GM12873 (cell line): ENCODE measurements around the gene ATF7.

Experiments used
- TF ChIP-seq, protein P1 (sequence below): IDR thresholded peaks from 2 replicates; pipeline ENCODE4 v1.5.1; 2012; ENCODE audit warnings: low read depth, mild to moderate bottlenecking, moderate library complexity, low read length, control low read depth; ENCODE audit not compliant: insufficient read depth; ENCODE audit errors: missing control alignments

ATF7 gene

GRCh38 chr12:53626702-53627169 is 554 bp upstream of the ATF7 start:
- TF ChIP-seq, protein P1, sequence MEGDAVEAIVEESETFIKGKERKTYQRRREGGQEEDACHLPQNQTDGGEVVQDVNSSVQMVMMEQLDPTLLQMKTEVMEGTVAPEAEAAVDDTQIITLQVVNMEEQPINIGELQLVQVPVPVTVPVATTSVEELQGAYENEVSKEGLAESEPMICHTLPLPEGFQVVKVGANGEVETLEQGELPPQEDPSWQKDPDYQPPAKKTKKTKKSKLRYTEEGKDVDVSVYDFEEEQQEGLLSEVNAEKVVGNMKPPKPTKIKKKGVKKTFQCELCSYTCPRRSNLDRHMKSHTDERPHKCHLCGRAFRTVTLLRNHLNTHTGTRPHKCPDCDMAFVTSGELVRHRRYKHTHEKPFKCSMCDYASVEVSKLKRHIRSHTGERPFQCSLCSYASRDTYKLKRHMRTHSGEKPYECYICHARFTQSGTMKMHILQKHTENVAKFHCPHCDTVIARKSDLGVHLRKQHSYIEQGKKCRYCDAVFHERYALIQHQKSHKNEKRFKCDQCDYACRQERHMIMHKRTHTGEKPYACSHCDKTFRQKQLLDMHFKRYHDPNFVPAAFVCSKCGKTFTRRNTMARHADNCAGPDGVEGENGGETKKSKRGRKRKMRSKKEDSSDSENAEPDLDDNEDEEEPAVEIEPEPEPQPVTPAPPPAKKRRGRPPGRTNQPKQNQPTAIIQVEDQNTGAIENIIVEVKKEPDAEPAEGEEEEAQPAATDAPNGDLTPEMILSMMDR: no peak

GRCh38 chr12:53625373-53625945 is 723 bp downstream of the ATF7 start:
- TF ChIP-seq, protein P1: no peak

DNA sequence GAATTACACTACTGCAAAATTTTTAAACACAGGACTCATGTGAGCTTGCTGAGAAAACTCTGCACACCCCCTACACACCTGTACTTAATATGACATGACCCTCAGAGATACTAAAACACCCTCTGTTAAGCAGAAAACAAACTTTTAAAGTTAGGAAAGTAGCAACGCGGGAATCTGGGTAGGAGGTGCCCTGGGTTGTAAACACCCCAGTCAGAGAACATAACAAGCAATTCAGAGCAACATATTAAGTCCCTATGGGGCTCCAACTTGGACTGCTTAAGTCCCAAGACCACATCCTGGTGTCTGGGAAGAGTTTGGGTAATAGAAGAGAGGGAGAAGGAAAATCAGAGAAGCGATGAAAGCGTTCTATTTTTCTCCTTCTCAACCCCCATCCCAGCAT is 1.2 kb downstream of the ATF7 start:
- TF ChIP-seq, protein P1: no peak

DNA sequence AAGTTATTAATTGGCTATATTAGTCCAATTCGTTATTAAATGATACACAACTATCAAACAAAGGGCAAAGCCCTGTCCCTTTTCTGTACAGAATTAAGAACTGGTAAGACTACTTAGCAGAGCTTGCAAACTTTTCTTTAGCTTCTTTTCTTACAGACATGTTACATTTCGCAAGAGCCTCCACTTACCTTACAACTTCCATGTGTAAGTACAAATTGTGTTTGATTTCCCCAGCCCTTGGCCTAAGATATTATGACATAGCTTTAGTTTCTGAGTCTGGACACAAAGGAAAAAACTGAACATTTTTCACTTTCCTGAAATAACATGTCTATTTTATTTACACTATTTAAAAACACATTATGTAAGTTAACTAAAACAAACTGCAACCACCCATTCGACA is 1.7 kb downstream of the ATF7 start:
- TF ChIP-seq, protein P1: no peak

GRCh38 chr12:53623548-53624385 is 2.4 kb downstream of the ATF7 start:
- TF ChIP-seq, protein P1: no peak

- TF ChIP-seq, protein P1: no peak
Measured at GRCh38 chr12:53622724-53623123, 3.5 kb downstream of the ATF7 start.

DNA sequence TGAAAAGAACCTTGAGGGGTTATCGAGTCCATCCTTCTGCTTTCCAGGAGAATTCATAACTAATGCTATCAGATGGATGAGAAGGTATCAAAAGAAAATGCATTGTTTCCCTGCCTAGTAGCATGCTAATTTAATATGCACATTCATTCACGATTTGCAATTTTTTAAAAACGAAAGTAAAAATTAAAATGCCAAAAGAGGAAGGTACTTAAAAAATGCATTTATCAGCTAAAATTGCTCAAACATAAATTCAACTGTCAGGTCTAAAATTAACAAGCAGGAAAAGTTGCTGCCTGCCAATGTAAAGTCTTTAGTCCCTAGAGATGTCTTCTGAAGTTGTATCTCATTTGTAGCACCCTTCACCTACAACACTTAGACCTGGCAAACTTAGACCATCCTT is 7.9 kb downstream of the ATF7 start:
- TF ChIP-seq, protein P1: no peak
